NCI-H2227 (cell line): Measurements from ENCODE around the gene CCDC30.
A peak's percentile ranks its signal among the peaks of the same experiment; 100 is the strongest.
"Not testable (repeated sequence)": the region's sequence is repeated elsewhere in the genome, so short reads cannot be mapped to it uniquely, and the experiment has no call there.

ENCODE experiments used
- DNase-seq: peaks from one replicate; lab custom pipeline; 2025; ENCODE audit not compliant: unreplicated experiment; lab: John Stamatoyannopoulos, UW

CCDC30 gene

DNA sequence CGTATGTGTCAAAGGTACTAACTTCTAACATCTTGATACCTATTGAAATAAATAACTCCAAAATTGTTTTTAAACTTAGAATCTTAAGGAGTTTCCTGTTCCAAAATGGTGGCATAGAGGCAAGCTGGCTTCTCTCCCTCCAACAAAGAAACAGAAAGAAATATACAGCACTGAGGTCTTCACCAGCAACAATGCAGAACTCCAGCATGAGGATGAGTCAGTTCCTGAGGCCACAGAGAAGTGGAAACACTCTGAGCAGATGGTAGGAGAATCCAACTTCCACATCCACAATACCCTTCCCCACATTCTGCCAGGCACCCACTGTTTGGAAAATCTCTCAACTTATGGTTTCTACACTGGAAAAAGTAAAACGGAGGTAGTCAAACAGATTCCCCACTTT lies 183.0 kb downstream of the CCDC30 start:
- DNase-seq = no peak

- no peak for DNase-seq
These were observed 194.1 kb downstream of the CCDC30 start for GRCh38 chr1:42657201-42657600.

- peak; percentile 97 for DNase-seq
These were observed 195.1 kb downstream of the CCDC30 start, which contains the start of gene PPIH for GRCh38 chr1:42657981-42658876. TSS of gene PPIH (plus strand) at chr1:42658423. CDS start at chr1:42658447, 24 bp downstream.

- peak; percentile 40 for DNase-seq
These were observed 195.8 kb downstream of the CCDC30 start for GRCh38 chr1:42658877-42659337.

DNA sequence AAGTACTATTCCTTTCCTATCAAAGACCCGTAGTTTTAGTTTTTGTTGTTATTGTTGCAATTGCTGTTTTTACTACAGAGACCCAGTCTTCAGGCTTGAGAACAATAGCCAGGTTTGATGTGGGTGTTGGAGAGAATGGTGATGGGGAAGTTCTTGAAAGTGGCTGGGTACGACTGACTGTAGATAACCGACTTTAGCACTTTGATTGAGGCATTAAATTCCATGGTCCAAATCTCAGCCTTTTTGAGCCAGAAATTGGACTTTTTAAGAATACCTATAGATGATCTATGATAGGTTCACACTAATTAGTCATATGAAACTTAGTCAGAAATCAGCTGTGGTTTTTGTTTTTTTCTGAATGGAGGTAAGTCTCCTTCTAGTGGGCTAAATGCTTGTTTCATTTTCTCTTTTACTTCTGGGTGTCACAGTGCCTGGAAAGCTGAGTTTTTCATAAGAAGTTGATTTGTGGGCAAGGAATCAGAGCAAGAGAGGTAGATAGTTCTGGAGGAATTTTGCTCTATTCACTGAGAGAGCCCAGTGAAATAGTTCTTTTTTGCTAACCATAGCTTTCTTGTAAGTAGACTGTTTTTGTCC lies 197.9 kb downstream of the CCDC30 start:
- no peak for DNase-seq

DNA sequence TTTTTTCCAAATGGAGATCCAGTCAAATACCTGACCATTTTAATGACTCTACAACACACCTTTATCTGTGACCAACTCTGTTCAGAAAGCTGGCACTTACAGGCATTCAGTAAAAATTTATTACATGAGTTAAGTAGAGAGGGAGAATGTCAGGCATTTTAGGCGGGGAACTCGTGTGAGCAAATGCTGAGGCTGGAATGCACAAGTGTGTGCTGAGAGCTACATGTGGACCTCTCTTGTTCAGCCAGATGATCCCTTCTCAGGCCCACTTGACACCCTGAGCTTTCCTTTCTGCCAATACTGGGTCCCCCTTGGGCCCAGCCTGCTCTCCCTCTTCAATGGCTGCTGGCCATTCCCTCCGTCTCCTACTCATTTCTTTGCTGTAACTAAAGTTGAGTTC lies 206.8 kb downstream of the CCDC30 start:
- no peak for DNase-seq

GRCh38 chr1:42670425-42670824 lies 207.3 kb downstream of the CCDC30 start:
- DNase-seq = no peak

- DNase-seq = no peak
These were observed 211.1 kb downstream of the CCDC30 start for GRCh38 chr1:42674214-42674613.

- no peak for DNase-seq
These were observed 211.6 kb downstream of the CCDC30 start for GRCh38 chr1:42674682-42675081.

DNA sequence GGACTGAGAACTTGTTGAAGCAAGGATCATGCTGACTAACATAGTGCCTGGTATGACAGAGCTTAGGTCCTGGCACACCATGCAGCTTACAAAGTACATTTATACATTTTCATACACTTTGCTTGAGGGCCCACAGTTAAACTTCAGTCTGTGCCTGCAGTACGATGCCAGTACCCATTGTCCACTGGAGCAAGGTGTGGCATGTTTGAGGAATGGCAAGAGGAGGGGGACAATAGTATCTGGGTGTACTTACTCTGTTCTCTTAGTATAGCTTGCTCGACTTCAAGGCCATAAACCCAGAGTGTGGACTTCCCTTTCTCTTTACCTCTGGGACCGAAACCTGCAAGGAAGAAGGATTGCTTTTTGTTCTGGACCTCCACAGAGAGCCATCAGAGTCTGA lies 212.4 kb downstream of the CCDC30 start:
- no peak for DNase-seq

GRCh38 chr1:42676534-42677087 lies 213.5 kb downstream of the CCDC30 start:
- no peak for DNase-seq

GRCh38 chr1:42679364-42679983 lies 216.4 kb downstream of the CCDC30 start:
- no peak for DNase-seq

DNA sequence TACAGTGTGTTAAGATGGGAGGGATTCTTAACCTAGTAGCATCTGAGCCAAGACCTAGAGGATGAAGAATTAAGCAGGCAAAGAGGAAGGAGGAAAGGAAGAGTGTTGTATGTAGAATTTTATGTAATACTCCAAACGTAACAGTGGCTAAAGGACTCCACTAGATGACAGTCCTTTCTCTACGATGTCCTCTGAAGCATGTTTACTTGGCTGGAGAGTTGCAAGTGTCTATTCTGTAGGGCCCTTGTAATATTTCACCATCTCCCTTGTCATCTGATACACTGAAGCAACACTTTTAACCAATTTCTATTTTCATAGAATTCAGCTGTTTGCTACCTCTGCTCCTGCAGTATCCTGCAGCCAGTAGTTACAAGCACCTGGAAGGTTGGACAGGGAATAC lies 217.0 kb downstream of the CCDC30 start:
- DNase-seq = no peak

DNA sequence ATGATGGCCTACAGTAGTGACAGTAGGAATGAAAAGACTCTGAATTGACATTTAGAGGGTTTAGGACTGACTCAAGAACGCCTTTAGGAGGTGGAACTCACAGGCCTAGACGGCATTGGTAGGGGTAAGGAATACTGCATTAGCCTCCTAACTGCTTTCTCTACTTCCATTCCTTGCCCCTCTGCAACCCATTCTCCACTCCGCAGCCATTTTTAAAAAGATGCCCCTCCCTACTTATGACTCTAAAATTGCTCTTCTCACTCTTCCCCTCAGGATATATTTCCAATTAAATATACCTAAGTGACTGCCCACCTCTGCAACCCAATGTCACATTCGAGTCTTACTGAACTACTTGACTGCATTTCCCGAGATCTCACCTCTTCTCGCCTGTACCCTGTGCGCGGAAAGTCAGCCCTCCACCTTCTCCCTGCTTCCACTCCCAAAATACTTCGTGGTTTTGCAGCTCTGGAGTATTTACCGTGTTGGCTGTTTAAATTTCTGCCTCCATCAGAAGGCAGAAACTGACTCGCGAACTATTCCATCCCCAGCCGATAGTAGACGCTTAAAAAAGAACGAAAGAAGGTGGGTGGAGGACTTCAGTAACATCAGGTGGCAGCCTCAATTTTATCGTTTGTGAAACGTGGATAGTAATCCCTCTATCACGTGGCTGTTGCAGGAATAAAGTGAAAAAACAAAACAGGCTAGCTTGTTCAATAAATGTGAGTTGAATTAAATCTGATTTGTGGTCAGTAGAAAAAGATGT lies 218.0 kb downstream of the CCDC30 start:
- DNase-seq = peak; percentile 52

DNA sequence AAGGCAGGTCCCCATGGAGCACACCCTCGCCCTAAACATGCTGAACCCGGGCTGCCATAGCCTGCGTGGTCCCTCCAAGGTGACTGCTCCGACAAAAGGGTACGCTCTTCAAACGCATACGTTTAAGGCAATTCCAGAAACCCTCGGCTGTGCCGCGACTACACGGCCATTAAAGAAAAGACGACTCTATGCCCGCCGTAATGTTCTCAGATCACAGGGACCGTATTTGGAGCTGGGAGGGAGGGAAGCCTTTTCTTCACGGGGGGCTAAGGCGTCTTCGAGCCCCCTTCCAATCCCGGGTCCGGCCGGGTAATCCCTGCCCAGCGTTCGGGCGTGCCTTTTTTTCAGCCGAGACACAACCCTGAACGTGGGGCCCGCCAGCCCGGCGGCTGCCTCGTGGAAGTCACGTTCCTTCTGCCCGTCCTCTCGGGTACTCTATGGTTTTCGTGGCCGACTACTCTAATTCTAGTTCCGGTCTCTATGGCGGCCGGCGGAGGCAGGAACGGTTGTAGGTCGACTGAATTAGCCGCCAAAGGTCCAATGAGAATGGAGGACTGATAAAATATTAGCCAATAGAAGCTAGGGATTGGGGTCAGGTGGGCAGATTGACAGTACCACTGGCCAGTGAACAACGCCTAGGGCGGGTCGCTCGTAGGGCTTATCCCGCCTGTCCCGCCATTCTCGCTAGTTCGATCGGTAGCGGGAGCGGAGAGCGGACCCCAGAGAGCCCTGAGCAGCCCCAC lies 218.8 kb downstream of the CCDC30 start, which contains the start of gene YBX1:
TSS of gene YBX1 (plus strand) at position 678 of the 743 bp plus-strand sequence. CDS start 148 bp downstream, outside the sequence.
- peak; percentile 99 for DNase-seq

- not testable (repeated sequence) for DNase-seq
These were observed 219.3 kb downstream of the CCDC30 start for GRCh38 chr1:42682484-42682738.

DNA sequence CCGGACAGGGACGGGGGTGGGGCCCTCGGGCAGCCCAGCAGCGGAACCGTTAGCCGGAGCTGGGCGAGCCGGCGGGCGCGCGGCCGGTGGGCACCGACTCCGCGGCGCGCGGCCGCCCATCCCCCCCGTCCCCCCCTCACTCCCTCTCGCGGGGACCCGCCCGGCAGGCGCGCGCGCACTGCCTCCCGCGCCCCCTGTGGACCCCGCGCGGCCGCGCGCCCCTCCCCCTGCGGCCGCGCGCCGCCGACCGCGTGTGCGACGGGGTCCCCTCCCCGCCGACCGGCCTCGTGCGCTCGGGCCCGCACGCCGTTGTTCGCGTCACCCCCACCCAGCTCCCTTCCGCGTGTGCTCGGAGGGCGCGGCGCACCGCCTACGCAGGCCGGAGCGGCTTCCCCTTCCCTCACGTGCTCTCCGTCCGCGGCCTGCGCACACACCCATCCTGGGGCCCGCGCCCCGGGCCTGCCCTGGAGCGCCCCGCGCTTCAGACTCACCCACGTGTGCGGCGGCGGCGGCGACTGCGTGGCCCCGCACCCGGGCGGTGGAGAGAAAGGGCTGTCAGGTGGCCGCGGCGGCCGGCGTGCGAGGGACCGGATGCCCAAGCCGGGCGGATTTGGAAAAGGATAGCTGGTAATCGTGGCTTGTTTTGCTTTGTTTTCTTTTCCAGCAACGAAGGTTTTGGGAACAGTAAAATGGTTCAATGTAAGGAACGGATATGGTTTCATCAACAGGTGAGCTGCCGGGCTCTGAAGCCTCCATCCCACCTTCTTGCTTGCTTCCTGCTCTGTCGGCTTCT lies 219.8 kb downstream of the CCDC30 start:
- peak; percentile 79 for DNase-seq

GRCh38 chr1:42684139-42684538 lies 221.1 kb downstream of the CCDC30 start:
- DNase-seq = peak; percentile 41

GRCh38 chr1:42686418-42686817 lies 223.3 kb downstream of the CCDC30 start:
- DNase-seq = no peak
